GM19468 (cell line): ENCODE results near the gene OPN3.

ENCODE experiments used
- ATAC-seq: cut with Tn5 transposase; IDR thresholded peaks from one replicate; pipeline ENCODE4 v1.9.1; 2021; ENCODE audit warnings: mild to moderate bottlenecking, moderate library complexity, moderate number of reproducible peaks; ENCODE audit not compliant: unreplicated experiment; ENCODE audit errors: extremely low read depth

Gene OPN3

GRCh38 chr1:241596633-241597032 lies 43.5 kb downstream of the OPN3 start:
- ATAC-seq = no peak

DNA sequence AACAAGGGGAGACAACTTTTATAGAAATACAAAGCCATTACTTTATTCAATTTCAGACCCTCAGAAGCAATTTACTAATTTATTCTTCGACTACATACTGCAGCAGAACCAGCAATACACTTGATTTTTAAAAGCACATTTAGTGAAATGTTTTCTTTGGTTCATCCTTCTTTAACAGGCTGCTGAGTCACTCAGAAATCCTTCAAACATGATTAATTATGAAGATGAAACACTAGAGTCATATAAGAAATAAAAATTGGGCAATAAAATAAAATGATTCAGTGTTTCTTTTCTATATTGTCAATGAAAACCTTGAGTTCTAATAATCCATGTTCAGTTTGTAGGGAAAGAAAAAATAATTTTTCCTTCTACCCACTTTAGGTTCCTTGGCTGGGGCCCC lies 47.0 kb downstream of the OPN3 start:
- ATAC-seq = no peak

- ATAC-seq = no peak
These were observed 47.8 kb downstream of the OPN3 start for GRCh38 chr1:241592273-241592958.

- no peak for ATAC-seq
These were observed 48.4 kb downstream of the OPN3 start for GRCh38 chr1:241591736-241592135.

- ATAC-seq = no peak
These were observed 48.9 kb downstream of the OPN3 start for GRCh38 chr1:241591317-241591716.

- ATAC-seq = no peak
These were observed 49.5 kb downstream of the OPN3 start for GRCh38 chr1:241590719-241591118.

DNA sequence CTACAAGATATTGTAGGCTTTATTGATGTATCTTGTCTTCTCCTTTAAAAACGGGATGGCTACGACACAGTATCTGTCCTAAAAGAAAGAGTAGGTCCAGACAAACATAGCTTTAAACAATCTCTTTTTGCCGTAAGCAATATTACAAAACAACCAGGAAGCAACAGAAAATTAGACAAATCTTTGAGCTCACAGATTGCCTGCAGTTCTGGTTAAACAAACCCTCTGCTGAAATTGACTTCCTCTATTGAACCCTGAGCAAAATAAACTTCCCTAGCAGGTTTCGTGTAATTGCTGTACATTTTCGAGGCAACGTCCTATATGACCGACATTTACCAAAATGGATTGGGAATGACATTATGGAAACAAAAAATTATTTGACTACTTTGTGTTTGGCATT lies 50.6 kb downstream of the OPN3 start:
- no peak for ATAC-seq

GRCh38 chr1:241586905-241587512 lies 53.2 kb downstream of the OPN3 start:
- ATAC-seq = no peak

DNA sequence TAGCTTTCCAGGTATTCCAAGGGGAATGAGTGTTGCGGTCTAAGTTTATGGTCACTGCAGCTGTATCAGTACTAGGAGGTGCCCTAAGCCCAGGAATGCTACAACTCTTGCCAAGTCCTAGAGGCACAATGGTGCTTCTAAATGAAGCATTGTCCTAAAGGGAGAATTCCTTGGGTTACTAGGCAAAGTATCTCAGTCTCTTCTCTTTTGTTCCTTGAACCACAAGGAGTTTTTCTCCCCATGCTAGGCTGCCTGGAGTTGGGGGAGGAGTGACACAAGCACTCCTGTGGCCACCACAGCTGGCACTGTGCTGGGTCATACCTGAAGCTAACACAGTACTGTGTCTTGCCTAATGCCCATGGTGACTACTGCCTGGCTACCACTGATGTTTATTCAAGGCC lies 57.2 kb downstream of the OPN3 start:
- ATAC-seq = no peak

DNA sequence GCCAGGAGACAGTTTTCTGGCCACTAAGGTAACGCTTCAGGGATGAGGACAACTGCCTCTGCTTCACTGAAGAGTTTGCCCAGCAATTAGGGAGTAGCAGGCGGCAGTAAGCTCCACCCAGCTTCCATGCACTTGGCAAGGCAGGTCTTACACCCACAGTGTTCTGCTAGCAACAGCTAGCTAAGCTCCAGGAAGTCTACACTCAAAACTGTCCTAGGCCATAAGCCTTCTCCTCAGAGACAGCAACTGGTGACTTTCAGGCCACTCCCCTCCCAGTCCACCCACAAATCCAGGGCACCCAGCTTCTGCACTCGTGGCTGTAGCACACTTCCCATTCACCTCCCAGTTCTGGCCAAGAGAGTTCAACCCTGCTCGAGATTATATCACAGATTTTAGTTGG lies 60.7 kb downstream of the OPN3 start:
- ATAC-seq = no peak

GRCh38 chr1:241574154-241574553 lies 66.0 kb downstream of the OPN3 start:
- ATAC-seq = no peak

- ATAC-seq = no peak
These were observed 70.3 kb downstream of the OPN3 start for GRCh38 chr1:241569848-241570247.

GRCh38 chr1:241560849-241561187 lies 79.4 kb downstream of the OPN3 start:
- no peak for ATAC-seq

GRCh38 chr1:241560146-241560848 lies 79.9 kb downstream of the OPN3 start:
- ATAC-seq = no peak

GRCh38 chr1:241557551-241558193 lies 82.5 kb downstream of the OPN3 start:
- ATAC-seq = no peak

DNA sequence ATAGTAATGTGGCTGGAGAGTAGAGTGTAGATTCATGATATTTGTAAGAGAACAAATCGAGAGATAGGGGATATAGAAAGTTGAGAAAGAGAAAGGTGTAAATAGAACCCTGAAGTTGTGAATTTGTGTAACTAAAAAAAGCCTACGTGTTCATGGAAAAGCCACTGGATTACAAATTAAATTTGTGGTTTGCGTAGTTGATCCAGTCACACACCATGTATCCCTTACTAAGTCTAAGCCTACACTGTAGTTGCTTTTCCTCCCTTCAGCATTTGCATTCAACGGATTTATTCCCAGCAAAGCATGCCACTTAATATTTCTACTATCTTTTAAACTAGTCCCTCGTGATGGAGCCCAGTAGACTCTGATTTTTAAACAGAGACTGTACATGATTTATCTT lies 83.1 kb downstream of the OPN3 start:
- ATAC-seq = no peak

DNA sequence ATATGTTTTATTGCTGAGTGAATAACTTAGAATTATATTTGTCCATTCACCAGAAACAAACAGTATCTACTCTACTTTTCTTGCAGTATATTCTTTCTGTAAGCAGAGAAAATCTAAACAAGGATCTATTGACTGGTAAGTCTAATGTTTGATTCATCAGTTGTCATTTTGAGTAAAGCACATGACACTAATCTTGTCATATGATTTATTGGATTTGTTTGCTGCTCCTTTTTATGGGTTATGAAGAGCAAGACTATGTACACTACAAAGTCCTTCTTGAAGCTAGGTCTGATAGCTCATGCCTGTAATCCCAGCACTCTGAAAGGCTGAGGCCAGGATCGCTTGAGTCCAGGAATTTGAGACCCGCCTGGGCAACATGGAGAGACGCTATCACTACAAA lies 84.6 kb downstream of the OPN3 start:
- no peak for ATAC-seq

DNA sequence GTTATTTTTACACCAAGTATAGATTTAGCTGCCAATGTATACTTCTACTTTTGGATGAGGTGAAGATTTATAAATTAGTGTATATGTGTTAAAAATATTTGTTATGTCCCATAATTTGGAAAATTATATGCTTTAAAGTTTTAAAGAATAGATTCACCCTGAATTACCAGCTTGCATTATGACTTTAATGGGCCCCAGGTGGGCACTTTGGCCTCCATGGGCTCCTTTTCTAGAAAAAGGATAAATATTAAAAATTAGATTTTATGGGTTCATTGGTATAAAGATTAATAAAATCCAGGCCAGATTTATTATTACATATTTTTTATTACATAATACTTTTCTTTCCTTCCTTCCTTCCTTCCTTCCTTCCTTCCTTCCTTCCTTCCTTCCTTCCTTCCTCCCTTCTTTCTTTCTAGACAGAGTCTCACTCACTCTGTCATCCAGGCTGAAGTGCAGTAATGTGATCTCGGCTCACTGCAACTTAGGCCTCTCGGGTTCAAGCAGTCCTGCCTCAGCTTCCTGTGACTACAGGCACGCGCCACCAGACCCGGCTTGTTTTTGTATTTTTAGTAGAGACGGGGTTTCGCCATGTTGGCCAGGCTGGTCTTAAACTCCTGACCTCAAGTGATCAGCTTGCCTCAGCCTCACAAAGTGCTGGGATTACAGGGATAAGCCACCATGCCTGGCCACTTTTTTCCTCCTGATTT lies 86.1 kb downstream of the OPN3 start:
- no peak for ATAC-seq

DNA sequence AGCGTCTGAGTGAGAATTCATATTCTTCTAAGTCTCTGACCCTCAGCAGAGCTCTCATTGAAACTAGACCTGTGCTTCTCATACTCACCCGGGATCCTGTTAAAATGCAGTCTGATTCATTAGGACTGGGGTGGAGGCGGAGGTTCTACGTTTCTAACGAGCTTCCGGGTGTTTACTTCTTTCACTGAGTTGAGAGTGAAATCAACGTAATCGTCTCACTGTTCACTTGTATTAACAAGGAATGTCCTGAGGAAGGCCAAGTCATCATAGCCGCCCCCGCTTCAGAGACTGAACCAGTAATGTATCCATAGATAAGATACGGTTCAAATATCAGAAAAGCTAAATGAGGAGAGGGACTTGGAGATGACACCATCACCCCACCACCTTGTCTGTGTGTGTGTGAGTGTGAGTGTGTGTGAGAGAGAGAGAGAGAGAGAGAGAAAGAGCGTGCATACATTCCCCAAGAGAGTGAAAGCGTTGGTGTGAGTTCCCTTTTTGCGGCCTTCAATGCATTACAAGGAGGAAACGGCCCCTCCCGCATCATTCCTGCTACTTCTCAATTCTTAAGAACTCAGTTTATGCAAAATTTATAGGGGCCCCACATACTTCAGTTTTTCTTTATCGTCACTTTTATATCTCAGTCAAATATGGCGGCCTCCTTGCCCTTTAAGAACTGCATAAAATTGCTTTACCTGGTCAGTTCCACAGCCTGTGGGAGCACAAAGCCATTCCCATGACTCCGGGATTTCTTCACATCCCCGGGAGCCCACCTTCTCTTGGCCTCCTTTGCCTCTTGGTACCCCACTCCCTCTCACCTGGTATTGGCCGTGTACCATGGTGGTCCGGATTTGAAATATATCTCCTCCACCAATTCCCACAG lies 88.2 kb downstream of the OPN3 start:
- ATAC-seq = no peak

- no peak for ATAC-seq
These were observed 89.9 kb downstream of the OPN3 start for GRCh38 chr1:241550318-241550717.
